ENCODE measurements around the gene ARID1B. TPM values are rescaled to one million over a fixed set of nuclear protein-coding genes. Genes with fewer than 3 reads are reported as not detected.

ARID1B gene
- total RNA-seq, 6 experiments from 2014 or later, result 23.2 to 35.3 (median 30.7) TPM

DNA sequence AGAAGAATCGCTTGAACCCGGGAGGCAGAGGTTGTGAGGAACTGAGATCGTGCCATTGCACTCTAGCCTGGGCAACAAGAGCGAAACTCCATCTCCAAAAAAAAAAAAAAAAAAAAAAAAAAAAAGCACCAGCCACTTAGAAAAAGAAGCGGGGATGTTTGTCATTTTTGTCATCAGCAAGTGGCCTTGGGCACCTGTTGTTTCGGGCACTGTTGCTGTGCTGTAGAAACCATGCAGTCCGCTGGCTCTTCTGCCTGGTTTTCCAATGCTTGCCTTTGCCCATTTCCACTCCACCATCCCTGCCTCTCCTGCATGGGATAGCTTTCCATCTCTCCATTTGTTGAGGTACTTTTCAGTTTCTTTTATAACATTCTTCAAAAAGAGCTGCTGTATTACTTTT is 129.3 kb downstream of the ARID1B start:
- WGBS (ENCODE audit: insufficient coverage, low coverage, low lambda C conversion rate, missing lambda C conversion rate), result 89% methylated on average over 3 of the region's 7 CpGs
- TF ChIP-seq, protein P1, sequence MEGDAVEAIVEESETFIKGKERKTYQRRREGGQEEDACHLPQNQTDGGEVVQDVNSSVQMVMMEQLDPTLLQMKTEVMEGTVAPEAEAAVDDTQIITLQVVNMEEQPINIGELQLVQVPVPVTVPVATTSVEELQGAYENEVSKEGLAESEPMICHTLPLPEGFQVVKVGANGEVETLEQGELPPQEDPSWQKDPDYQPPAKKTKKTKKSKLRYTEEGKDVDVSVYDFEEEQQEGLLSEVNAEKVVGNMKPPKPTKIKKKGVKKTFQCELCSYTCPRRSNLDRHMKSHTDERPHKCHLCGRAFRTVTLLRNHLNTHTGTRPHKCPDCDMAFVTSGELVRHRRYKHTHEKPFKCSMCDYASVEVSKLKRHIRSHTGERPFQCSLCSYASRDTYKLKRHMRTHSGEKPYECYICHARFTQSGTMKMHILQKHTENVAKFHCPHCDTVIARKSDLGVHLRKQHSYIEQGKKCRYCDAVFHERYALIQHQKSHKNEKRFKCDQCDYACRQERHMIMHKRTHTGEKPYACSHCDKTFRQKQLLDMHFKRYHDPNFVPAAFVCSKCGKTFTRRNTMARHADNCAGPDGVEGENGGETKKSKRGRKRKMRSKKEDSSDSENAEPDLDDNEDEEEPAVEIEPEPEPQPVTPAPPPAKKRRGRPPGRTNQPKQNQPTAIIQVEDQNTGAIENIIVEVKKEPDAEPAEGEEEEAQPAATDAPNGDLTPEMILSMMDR (IDR thresholded peaks at IDR 0.05), result no peak
- no peak for TF ChIP-seq POLR2A (IDR thresholded peaks at IDR 0.05)

DNA sequence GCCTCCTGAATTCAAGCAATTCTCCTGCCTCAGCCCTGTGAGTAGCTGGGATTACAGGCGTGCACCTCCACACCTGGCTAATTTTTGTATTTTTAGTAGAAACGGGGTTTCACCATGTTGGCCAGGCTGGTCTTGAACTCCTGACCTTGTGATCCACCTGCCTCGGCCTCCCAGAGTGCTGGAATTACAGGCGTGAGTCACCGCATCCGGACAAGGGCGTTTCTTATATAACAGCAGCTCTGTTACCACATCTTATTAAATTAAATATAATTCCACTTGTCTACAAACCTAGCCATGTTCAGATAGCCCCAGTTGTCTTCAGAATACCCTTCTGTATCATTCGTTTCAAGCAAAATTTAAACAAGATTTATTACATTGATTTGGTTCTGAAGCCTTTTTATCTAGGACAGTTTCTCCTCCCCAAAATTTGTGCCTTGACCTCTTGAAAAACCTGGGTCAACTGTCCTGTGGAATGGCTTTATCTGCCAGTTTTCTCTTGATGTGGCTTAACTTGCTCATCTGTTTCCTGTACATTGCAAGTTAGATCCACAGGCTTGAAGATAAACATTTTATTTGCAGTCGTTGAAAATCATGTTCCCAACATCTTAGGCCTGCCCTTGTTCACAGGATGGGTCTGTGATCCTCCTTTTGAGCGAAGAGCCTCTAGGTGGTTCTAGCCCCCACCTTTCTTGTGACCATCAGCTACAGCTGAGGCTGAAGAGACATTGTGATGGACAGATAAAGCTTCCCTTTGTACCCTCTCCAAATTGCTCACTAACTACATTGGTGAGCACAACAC is 132.2 kb downstream of the ARID1B start:
- TF ChIP-seq POLR2A (IDR thresholded peaks at IDR 0.05), result no peak
- TF ChIP-seq, protein P1 (IDR thresholded peaks at IDR 0.05), result no peak
- no peaks in the 10 kb centered on the region for H3K9me3 ChIP-seq
- H3K4me1 ChIP-seq, result no peaks in the 10 kb centered on the region
- ATAC-seq, result no peak
- 85% methylated on average over 2 of the region's 10 CpGs for WGBS (ENCODE audit: insufficient coverage, low coverage, low lambda C conversion rate, missing lambda C conversion rate)
- H3K36me3 ChIP-seq, result no peaks in the 10 kb centered on the region
- intact Hi-C loops (cut with DNase I), result no loop called here
- no peaks in the 10 kb centered on the region for H3K27me3 ChIP-seq
- H3K27ac ChIP-seq, result no peak overlapping the region
- DNase-seq, result no peak
- H3K4me3 ChIP-seq, result no peak overlapping the region

More for the DNA sequence above, 129.3 kb downstream of the ARID1B start:
- Histone ChIP-seq H3K27me3 (no peaks in the 10 kb centered on the region), H3K27ac (no peak overlapping the region), H3K4me3 (no peak overlapping the region), H3K4me1 (no peaks in the 10 kb centered on the region), H3K9me3 (no peaks in the 10 kb centered on the region), H3K36me3 (no peaks in the 10 kb centered on the region)
- intact Hi-C loops (cut with DNase I), result no loop called here
- DNase-seq, result no peak
- no peak for ATAC-seq

DNA sequence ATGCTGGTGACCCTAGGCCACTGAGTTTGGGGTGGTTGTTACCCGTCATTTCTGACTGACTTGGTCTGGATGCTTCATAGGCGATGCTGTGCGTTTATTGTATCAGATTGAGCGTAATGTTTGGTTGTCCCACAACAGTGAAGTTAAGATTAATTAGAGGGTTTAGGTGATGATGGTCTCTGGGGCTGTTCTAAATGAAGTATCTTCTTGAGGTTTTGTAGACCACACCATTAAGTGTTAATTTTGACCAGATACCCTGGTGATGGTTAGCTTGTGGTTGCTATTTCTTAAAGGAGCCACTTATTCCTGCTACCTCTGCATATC is 132.8 kb downstream of the ARID1B start:
- Histone ChIP-seq H3K27me3 (no peaks in the 10 kb centered on the region), H3K27ac (no peak overlapping the region), H3K36me3 (no peaks in the 10 kb centered on the region), H3K9me3 (no peaks in the 10 kb centered on the region), H3K4me1 (no peaks in the 10 kb centered on the region), H3K4me3 (no peak overlapping the region)
- TF ChIP-seq, protein P1 (IDR thresholded peaks at IDR 0.05), result no peak
- TF ChIP-seq POLR2A (IDR thresholded peaks at IDR 0.05), result no peak
- intact Hi-C loops (cut with DNase I), result no loop called here
- ATAC-seq, result no peak
- no peak for DNase-seq
- WGBS (ENCODE audit: insufficient coverage, low coverage, low lambda C conversion rate, missing lambda C conversion rate), result 100% methylated on average over 1 of the region's 4 CpGs

DNA sequence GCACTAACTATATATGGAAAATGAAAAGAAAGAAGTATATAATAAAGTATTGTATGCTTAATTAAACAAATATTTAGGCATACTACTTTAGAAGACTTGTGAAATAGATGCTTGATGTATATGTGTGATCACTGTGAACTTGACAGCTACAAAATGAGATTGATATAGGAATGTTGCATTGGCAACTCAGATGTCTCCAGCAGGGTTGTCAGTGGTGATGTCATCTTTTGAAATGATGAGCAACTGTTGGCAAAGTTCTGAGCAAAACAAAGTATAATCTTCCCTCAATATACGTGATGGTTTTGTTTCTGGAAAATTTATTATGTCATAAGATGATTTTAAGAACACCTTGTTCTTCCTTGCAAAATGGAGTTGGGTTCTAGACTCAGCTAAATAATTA is 133.8 kb downstream of the ARID1B start:
- no peak for ATAC-seq
- Histone ChIP-seq H3K36me3 (no peaks in the 10 kb centered on the region), H3K4me1 (no peaks in the 10 kb centered on the region), H3K9me3 (no peaks in the 10 kb centered on the region), H3K27ac (no peak overlapping the region), H3K27me3 (no peaks in the 10 kb centered on the region), H3K4me3 (no peak overlapping the region)
- intact Hi-C loops (cut with DNase I), result no loop called here
- no peak for TF ChIP-seq POLR2A (IDR thresholded peaks at IDR 0.05)
- TF ChIP-seq, protein P1 (IDR thresholded peaks at IDR 0.05), result no peak
- 60% methylated on average over 1 of the region's 1 CpG for WGBS (ENCODE audit: insufficient coverage, low coverage, low lambda C conversion rate, missing lambda C conversion rate)
- DNase-seq, result no peak
